PC-3 (cell line): ENCODE measurements around the gene CD81. TPM values are rescaled to one million over a fixed set of nuclear protein-coding genes. Genes with fewer than 3 reads are reported as not detected.
A peak's percentile ranks its signal among the peaks of the same experiment; 100 is the strongest.

ENCODE experiments used
- ATAC-seq: fragments of 200-7000 bp; cut with Tn5 transposase; 2 replicates; pipeline ENCODE4 v1.9.1; 2020; ENCODE audit warnings: mild to moderate bottlenecking, moderate library complexity
- BruUV-seq: library from RNA; stranded (reverse); fragments of 400-500 nt; replicated peaks from 2 replicates; lab custom pipeline; 2021; lab: Mats Ljungman, UMichigan
- CTCF ChIA-PET: fragments of 300-600 bp; sonication (Branson Sonifier 250); formaldehyde crosslinking; loops from one replicate; lab custom pipeline; 2022; ENCODE audit warnings: antibody characterized with exemption; lab: Charles Lee
- POLR2A ChIA-PET: fragments of 300-600 bp; sonication (Branson Sonifier 250); formaldehyde crosslinking; loops from one replicate; lab custom pipeline; 2022; ENCODE audit warnings: antibody characterized with exemption; ENCODE audit not compliant: unreplicated experiment; lab: Charles Lee
- DNase-seq: peaks from one replicate; pipeline ENCODE4 v3.0.0-alpha.2; 2015
- H2AFZ ChIP-seq: fragments of 300-600 bp; sonication (generic); 2 replicates; pipeline ENCODE4 v1.6.0; 2016; ENCODE audit warnings: antibody characterized with exemption, low read length
- H3F3A ChIP-seq: fragments of 300-600 bp; sonication (generic); one replicate; pipeline ENCODE4 v1.6.0; 2017; ENCODE audit warnings: antibody characterized with exemption, low read length, control low read depth, mild to moderate bottlenecking; ENCODE audit not compliant: unreplicated experiment
- H3K27ac ChIP-seq: fragments of 300-600 bp; sonication (generic); 2 replicates; pipeline ENCODE4 v1.5.1; 2016; ENCODE audit warnings: mild to moderate bottlenecking, low read length
- H3K27me3 ChIP-seq: fragments of 300-600 bp; sonication (generic); 2 replicates; pipeline ENCODE4 v1.6.1; 2016; ENCODE audit warnings: low read length, mixed read lengths
- H3K36me3 ChIP-seq: fragments of 300-600 bp; sonication (generic); 2 replicates; pipeline ENCODE4 v1.6.1; 2016; ENCODE audit warnings: low read depth, mixed run types, low read length, mixed read lengths
- H3K4me1 ChIP-seq: fragments of 300-600 bp; sonication (generic); 2 replicates; pipeline ENCODE4 v1.5.1; 2016; ENCODE audit warnings: low read length; ENCODE audit not compliant: insufficient read depth
- H3K4me2 ChIP-seq: fragments of 300-600 bp; sonication (generic); 2 replicates; pipeline ENCODE4 v1.6.0; 2016; ENCODE audit warnings: low read length
- H3K4me3 ChIP-seq: fragments of 300-600 bp; sonication (generic); 2 replicates; pipeline ENCODE4 v1.5.1; 2016; ENCODE audit warnings: mild to moderate bottlenecking, low read length, mixed read lengths
- H3K79me2 ChIP-seq: fragments of 300-600 bp; sonication (generic); 2 replicates; pipeline ENCODE4 v1.6.1; 2017; ENCODE audit warnings: low read length, mixed read lengths
- H3K9ac ChIP-seq: fragments of 300-600 bp; sonication (generic); 2 replicates; pipeline ENCODE4 v1.6.0; 2016; ENCODE audit warnings: mild to moderate bottlenecking, low read length
- H3K9me2 ChIP-seq: fragments of 300-600 bp; sonication (generic); replicated peaks from 2 replicates; pipeline ENCODE4 v1.6.1; 2016; ENCODE audit warnings: mixed run types, low read length, mixed read lengths
- H3K9me3 ChIP-seq: fragments of 300-600 bp; sonication (generic); 2 replicates; pipeline ENCODE4 v1.6.1; 2016; ENCODE audit warnings: low read length, mixed read lengths
- H4K20me1 ChIP-seq: fragments of 300-600 bp; sonication (generic); 2 replicates; pipeline ENCODE4 v1.6.1; 2016; ENCODE audit warnings: low read length, mixed read lengths
- CTCF ChIP-seq: fragments of 300-600 bp; sonication (generic); conservative IDR thresholded peaks from 2 replicates; pipeline ENCODE4 v1.5.1; 2017; ENCODE audit warnings: antibody characterized with exemption, low read depth, mild to moderate bottlenecking, low read length
- EZH2 ChIP-seq: fragments of 300-600 bp; sonication (generic); IDR thresholded peaks from one replicate; pipeline ENCODE4 v1.6.1; 2017; ENCODE audit warnings: antibody characterized with exemption, mild to moderate bottlenecking, low read length; ENCODE audit not compliant: unreplicated experiment
- EZH2phosphoT487 ChIP-seq: fragments of 300-600 bp; sonication (generic); IDR thresholded peaks from 2 replicates; pipeline ENCODE4 v1.6.1; 2018; ENCODE audit warnings: mild to moderate bottlenecking, antibody characterized with exemption, low read length, borderline replicate concordance
- intact Hi-C: fragments of 100-400 bp; cut with micrococcal nuclease; formaldehyde crosslinking; loops from 2 replicates; pipeline ENCODE4 v1.9.0; 2023
- total RNA-seq: library from RNA; depleted of rRNA; stranded (reverse); fragments of >200 nt; gene quantifications from 2 replicates; pipeline ENCODE4 v1.2.3, GENCODE V29; 2014

Gene CD81
- total RNA-seq, 1 experiment from 2014 or later, result 134 TPM

GRCh38 chr11:2428322-2428795 lies 51.2 kb downstream of the CD81 start:
- ATAC-seq (peak; percentile 83), DNase-seq (peak; percentile 67)
- Histone ChIP-seq H3K27ac (no peak overlapping the region), H3K79me2 (no peaks in the 10 kb centered on the region), H3K27me3 (no peaks in the 10 kb centered on the region), H4K20me1 (no peaks in the 10 kb centered on the region), H3K4me2 (no peak overlapping the region), H3K9me2 (no peaks in the 10 kb centered on the region), H3K4me1 (no peaks in the 10 kb centered on the region), H3K9me3 (no peaks in the 10 kb centered on the region), H3K4me3 (no peak overlapping the region), H3F3A (no peaks in the 10 kb centered on the region), H3K9ac (no peak overlapping the region), H3K36me3 (no peaks in the 10 kb centered on the region; the same call in 1 of the 2 replicates), H2AFZ (no peak overlapping the region)
- TF ChIP-seq CTCF, result peak; percentile 86
- TF ChIP-seq EZH2phosphoT487, result no peak
- TF ChIP-seq EZH2, result no peak
- ChIA-PET POLR2A (no interaction called here), CTCF (interaction anchor here (1.0 to 1.4 kb wide), 2 partner anchors 103 to 104 kb away, joined by 3 to 7 read pairs; no protein-coding TSS in a partner anchor)
- no TSS peak for BruUV-seq
- intact Hi-C loops, result loop anchor here (10.0 kb wide), 1 partner anchor 456 kb away; the partner anchor contains the start of gene CDKN1C

GRCh38 chr11:2431395-2431794 lies 54.3 kb downstream of the CD81 start:
- Histone ChIP-seq H3K27ac (no peak overlapping the region), H3K9ac (no peak overlapping the region), H3K36me3 (no peaks in the 10 kb centered on the region; the same call in 1 of the 2 replicates), H2AFZ (no peak overlapping the region), H3K9me3 (no peaks in the 10 kb centered on the region), H3K27me3 (no peaks in the 10 kb centered on the region), H3F3A (no peaks in the 10 kb centered on the region), H3K9me2 (no peaks in the 10 kb centered on the region), H3K79me2 (no peaks in the 10 kb centered on the region), H3K4me2 (no peak overlapping the region), H3K4me3 (no peak overlapping the region), H4K20me1 (no peaks in the 10 kb centered on the region), H3K4me1 (no peaks in the 10 kb centered on the region)
- CTCF ChIA-PET, result no interaction called here
- ATAC-seq (no peak), DNase-seq (no peak)
- intact Hi-C loops, result no loop called here
- POLR2A ChIA-PET, result no interaction called here
- TF ChIP-seq EZH2phosphoT487 (no peak), EZH2 (no peak), CTCF (no peak)
- no TSS peak for BruUV-seq

- CTCF ChIA-PET, result no interaction called here
- no peak for DNase-seq
- Histone ChIP-seq H3K9me3 (no peaks in the 10 kb centered on the region), H3K9ac (no peak overlapping the region), H3K4me3 (no peak overlapping the region), H3K27ac (no peak overlapping the region), H3K4me1 (no peaks in the 10 kb centered on the region), H3K36me3 (no peaks in the 10 kb centered on the region; the same call in 1 of the 2 replicates), H3K9me2 (no peaks in the 10 kb centered on the region), H3K79me2 (no peaks in the 10 kb centered on the region), H3K4me2 (no peak overlapping the region), H3F3A (no peaks in the 10 kb centered on the region), H4K20me1 (no peaks in the 10 kb centered on the region), H2AFZ (no peak overlapping the region), H3K27me3 (no peaks in the 10 kb centered on the region)
- no TSS peak for BruUV-seq
- ATAC-seq, result no peak
- POLR2A ChIA-PET, result interaction anchor here (0.6 kb wide), 1 partner anchor 149 kb away, joined by 3 read pairs; no protein-coding TSS in a partner anchor
- intact Hi-C loops, result no loop called here
- TF ChIP-seq EZH2, result no peak
- TF ChIP-seq EZH2phosphoT487, result no peak
- TF ChIP-seq CTCF, result no peak
Measured at GRCh38 chr11:2432171-2432621, 55.1 kb downstream of the CD81 start.
